Measurements from ENCODE around the gene STUM. TPM values are rescaled to one million over a fixed set of nuclear protein-coding genes. Genes with fewer than 3 reads are reported as not detected.

The STUM gene
- polyA plus RNA-seq, 1 experiment: not detected

DNA sequence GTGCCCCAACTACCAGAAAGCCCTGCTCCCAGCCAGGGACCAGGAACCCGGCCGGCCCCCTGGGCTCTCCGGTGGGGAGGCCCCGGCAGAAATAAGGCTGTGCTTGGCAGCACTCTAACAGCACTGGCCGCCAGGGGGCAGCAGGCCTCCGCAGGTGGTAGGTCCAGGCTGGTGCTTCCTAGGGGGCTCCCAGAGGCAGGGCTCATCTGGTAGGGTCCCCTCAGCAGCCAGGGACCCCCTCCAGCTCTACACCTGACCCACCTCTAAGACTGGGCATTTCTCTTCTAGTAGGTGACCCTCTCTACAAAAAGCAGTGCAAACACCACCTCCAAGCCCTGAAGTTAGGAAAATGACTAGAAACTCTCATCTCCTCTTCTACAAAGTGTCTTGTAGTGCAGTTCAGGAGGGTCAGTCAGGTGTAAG is 85.6 kb downstream of the STUM start:
- no peak for DNase-seq (ENCODE audit: low read depth)
- CTCF ChIA-PET: interaction anchor here (0.7 to 6.1 kb wide), 28 partner anchors 9 to 814 kb away, joined by 3 to 126 read pairs (median 4); partner anchors contain the start of gene STUM
- TF ChIP-seq, protein P1, sequence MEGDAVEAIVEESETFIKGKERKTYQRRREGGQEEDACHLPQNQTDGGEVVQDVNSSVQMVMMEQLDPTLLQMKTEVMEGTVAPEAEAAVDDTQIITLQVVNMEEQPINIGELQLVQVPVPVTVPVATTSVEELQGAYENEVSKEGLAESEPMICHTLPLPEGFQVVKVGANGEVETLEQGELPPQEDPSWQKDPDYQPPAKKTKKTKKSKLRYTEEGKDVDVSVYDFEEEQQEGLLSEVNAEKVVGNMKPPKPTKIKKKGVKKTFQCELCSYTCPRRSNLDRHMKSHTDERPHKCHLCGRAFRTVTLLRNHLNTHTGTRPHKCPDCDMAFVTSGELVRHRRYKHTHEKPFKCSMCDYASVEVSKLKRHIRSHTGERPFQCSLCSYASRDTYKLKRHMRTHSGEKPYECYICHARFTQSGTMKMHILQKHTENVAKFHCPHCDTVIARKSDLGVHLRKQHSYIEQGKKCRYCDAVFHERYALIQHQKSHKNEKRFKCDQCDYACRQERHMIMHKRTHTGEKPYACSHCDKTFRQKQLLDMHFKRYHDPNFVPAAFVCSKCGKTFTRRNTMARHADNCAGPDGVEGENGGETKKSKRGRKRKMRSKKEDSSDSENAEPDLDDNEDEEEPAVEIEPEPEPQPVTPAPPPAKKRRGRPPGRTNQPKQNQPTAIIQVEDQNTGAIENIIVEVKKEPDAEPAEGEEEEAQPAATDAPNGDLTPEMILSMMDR (IDR thresholded peaks at IDR 0.05; ENCODE audit: insufficient read depth, low read depth, low read length): peak; percentile 95
- POLR2A ChIA-PET: no interaction called here
- Histone ChIP-seq H3K27me3 (ENCODE audit: control insufficient read depth, insufficient read depth, low read length) (peaks cover 1% of the 10 kb centered on the region; the same call in 1 of the 2 replicates), H3K36me3 (ENCODE audit: control insufficient read depth, insufficient read depth, low read length) (no peaks in the 10 kb centered on the region), H3K4me3 (ENCODE audit: low read depth, low read length) (no peak overlapping the region)

DNA sequence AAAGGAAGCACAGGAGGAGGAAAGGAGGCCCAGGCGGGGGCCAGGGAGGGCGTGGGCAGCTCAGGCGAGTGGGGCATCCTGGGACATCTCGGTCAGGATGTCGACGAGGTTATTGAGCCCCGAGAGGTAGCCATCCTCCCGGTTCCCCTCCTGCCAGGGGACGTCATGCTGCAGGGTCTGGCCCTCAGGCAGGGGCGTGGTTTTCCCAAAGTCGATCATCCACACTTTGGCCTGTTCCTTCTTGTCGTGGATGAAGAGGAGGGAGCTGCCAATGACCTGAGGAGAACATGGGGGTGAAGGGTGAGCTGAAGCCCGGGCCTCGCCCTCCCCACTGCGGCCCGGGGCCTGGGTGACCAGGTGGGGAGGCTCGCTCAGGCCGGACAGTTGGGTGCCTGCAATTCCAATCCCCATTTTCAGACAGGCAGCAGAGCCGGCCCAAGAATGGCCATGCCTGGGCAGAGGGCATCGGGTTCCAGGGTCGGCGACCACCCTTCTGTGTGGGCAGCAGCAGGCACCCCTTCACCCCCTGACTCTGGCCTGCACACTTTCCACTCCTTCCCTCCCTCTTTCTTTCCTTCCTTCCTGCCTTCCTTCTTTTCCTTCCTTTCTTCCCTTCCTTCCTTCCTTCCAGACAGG is 86.2 kb downstream of the STUM start:
- no peak for DNase-seq (ENCODE audit: low read depth)
- H3K36me3 ChIP-seq (ENCODE audit: control insufficient read depth, insufficient read depth, low read length): no peaks in the 10 kb centered on the region
- peaks cover 1% of the 10 kb centered on the region; the same call in 1 of the 2 replicates for H3K27me3 ChIP-seq (ENCODE audit: control insufficient read depth, insufficient read depth, low read length)
- ChIA-PET CTCF (interaction anchor here (0.7 to 6.1 kb wide), 23 partner anchors 9 to 814 kb away, joined by 3 to 126 read pairs (median 3); partner anchors contain the start of gene STUM), POLR2A (no interaction called here)
- TF ChIP-seq, protein P1 (IDR thresholded peaks at IDR 0.05; ENCODE audit: insufficient read depth, low read depth, low read length): no peak
- no peak overlapping the region for H3K4me3 ChIP-seq (ENCODE audit: low read depth, low read length)

DNA sequence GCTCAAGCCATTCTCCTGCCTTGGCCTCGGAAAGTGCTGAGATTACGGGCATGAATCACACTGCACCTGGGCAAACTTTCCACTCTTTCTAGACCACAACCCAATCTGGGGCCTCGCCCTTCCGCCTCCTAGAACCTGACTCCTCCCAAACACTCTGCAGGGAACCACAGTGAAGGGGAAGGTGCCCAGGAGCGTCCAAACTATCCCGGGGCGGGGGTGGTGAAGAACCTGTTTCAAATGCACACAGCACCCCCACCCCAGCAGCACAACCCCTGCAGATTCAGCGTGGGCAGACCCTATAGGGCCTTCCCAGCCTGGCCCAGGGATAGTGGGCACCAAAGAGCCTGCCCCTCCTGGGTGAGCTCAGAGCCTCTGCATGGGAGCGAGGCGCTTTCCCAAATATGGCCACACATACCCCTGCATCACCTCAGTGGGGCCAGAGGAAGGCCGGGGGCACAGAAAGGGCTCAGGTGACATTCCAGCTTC is 86.9 kb downstream of the STUM start:
- H3K27me3 ChIP-seq (ENCODE audit: control insufficient read depth, insufficient read depth, low read length): no peaks in the 10 kb centered on the region
- no peak for DNase-seq (ENCODE audit: low read depth)
- no peak overlapping the region for H3K4me3 ChIP-seq (ENCODE audit: low read depth, low read length)
- no peaks in the 10 kb centered on the region for H3K36me3 ChIP-seq (ENCODE audit: control insufficient read depth, insufficient read depth, low read length)
- ChIA-PET CTCF (interaction anchor here (0.8 to 6.1 kb wide), 10 partner anchors 9 to 198 kb away, joined by 3 to 126 read pairs (median 6); no protein-coding TSS in a partner anchor), POLR2A (no interaction called here)
- TF ChIP-seq, protein P1 (IDR thresholded peaks at IDR 0.05; ENCODE audit: insufficient read depth, low read depth, low read length): no peak

DNA sequence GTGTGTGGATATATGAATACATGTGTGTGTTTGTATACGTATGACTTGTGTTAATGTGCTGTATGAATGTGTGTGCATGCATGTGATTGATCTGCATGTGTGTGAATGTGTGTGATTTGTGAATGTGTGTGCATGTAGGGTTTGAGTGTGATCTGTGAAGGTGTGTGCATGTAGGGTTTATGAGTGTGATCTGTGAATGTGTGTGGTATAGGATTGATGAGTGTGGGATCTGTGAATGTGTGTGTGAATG is 88.2 kb downstream of the STUM start:
- CTCF ChIA-PET: interaction anchor here (1.1 to 2.5 kb wide), 9 partner anchors 9 to 190 kb away, joined by 3 to 14 read pairs (median 8); no protein-coding TSS in a partner anchor
- Histone ChIP-seq H3K4me3 (ENCODE audit: low read depth, low read length) (no peak overlapping the region), H3K36me3 (ENCODE audit: control insufficient read depth, insufficient read depth, low read length) (no peaks in the 10 kb centered on the region; the same call in 1 of the 2 replicates), H3K27me3 (ENCODE audit: control insufficient read depth, insufficient read depth, low read length) (no peaks in the 10 kb centered on the region)
- no peak for DNase-seq (ENCODE audit: low read depth)
- POLR2A ChIA-PET: no interaction called here
- TF ChIP-seq, protein P1 (IDR thresholded peaks at IDR 0.05; ENCODE audit: insufficient read depth, low read depth, low read length): no peak

- POLR2A ChIA-PET: no interaction called here
- TF ChIP-seq, protein P1 (IDR thresholded peaks at IDR 0.05; ENCODE audit: insufficient read depth, low read depth, low read length): peak; percentile 70
- CTCF ChIA-PET: interaction anchor here (0.7 to 2.5 kb wide), 18 partner anchors 9 to 226 kb away, joined by 3 to 14 read pairs (median 4); partner anchors contain the start of gene STUM
- H3K4me3 ChIP-seq (ENCODE audit: low read depth, low read length): no peak overlapping the region
- no peak for DNase-seq (ENCODE audit: low read depth)
- H3K36me3 ChIP-seq (ENCODE audit: control insufficient read depth, insufficient read depth, low read length): no peaks in the 10 kb centered on the region; the same call in 1 of the 2 replicates
- H3K27me3 ChIP-seq (ENCODE audit: control insufficient read depth, insufficient read depth, low read length): no peaks in the 10 kb centered on the region
Observed at GRCh38 chr1:226637147-226637935, 88.8 kb downstream of the STUM start.

All from BJ (cell line).